A673 (cell line): Measurements from ENCODE around the gene NPPC. TPM values are rescaled to one million over a fixed set of nuclear protein-coding genes. Genes with fewer than 3 reads are reported as not detected.
"Not testable (repeated sequence)": the region's sequence is repeated elsewhere in the genome, so short reads cannot be mapped to it uniquely, and the experiment has no call there.

ENCODE experiments used
- BruUV-seq: library from RNA; stranded (reverse); fragments of 400-500 nt; replicated peaks from 2 replicates; lab custom pipeline; 2021; lab: Mats Ljungman, UMichigan
- CTCF ChIA-PET: fragments of 300-600 bp; sonication (Branson Sonifier 250); formaldehyde crosslinking; loops from one replicate; lab custom pipeline; 2022; ENCODE audit warnings: antibody characterized with exemption; lab: Charles Lee
- POLR2A ChIA-PET: fragments of 300-600 bp; sonication (Branson Sonifier 250); formaldehyde crosslinking; loops from one replicate; lab custom pipeline; 2022; ENCODE audit warnings: antibody characterized with exemption; ENCODE audit not compliant: low non-redundant PET; lab: Charles Lee
- DNase-seq: peaks from one replicate; pipeline ENCODE4 v3.0.0-alpha.2; 2015; ENCODE audit warnings: low spot score
- H3K27ac ChIP-seq: fragments of 200-600 bp; sonication (generic); 2 replicates; pipeline ENCODE4 v1.5.1; 2016; ENCODE audit warnings: mixed run types, low read depth, mild to moderate bottlenecking, mixed read lengths, antibody characterized with exemption, low read length; ENCODE audit not compliant: poor library complexity, severe bottlenecking
- H3K27me3 ChIP-seq: fragments of 200-600 bp; sonication (generic); replicated peaks from 2 replicates; pipeline ENCODE4 v1.6.1; 2017; ENCODE audit warnings: mixed run types, low read depth, mild to moderate bottlenecking, mixed read lengths, antibody characterized with exemption, low read length; ENCODE audit not compliant: insufficient read depth, poor library complexity
- H3K36me3 ChIP-seq: fragments of 200-600 bp; sonication (generic); 2 replicates; pipeline ENCODE4 v1.6.1; 2016; ENCODE audit warnings: mixed run types, mild to moderate bottlenecking, mixed read lengths, antibody characterized with exemption, low read length; ENCODE audit not compliant: insufficient read depth, poor library complexity, severe bottlenecking
- H3K4me1 ChIP-seq: fragments of 200-600 bp; sonication (generic); 2 replicates; pipeline ENCODE4 v1.6.1; 2017; ENCODE audit warnings: mixed run types, mild to moderate bottlenecking, mixed read lengths, antibody characterized with exemption, low read length; ENCODE audit not compliant: insufficient read depth, poor library complexity, severe bottlenecking
- H3K4me3 ChIP-seq: fragments of 200-600 bp; sonication (generic); 2 replicates; pipeline ENCODE4 v1.5.1; 2016; ENCODE audit warnings: low read depth, mixed run types, mild to moderate bottlenecking, mixed read lengths, low read length; ENCODE audit not compliant: poor library complexity, severe bottlenecking
- H3K9me3 ChIP-seq: fragments of 200-600 bp; sonication (generic); 2 replicates; pipeline ENCODE4 v1.6.1; 2016; ENCODE audit warnings: mixed run types, low read depth, mild to moderate bottlenecking, mixed read lengths, antibody characterized with exemption, low read length; ENCODE audit not compliant: poor library complexity, severe bottlenecking
- CTCF ChIP-seq: fragments of 300-800, 200-600 bp; sonication (generic); conservative IDR thresholded peaks from 2 replicates; pipeline ENCODE4 v1.5.1; 2017; ENCODE audit warnings: low read depth, mild to moderate bottlenecking, antibody characterized with exemption, low read length, moderate library complexity, mixed read lengths
- EZH2 ChIP-seq: fragments of 200-600 bp; sonication (generic); IDR thresholded peaks from 2 replicates; pipeline ENCODE4 v1.6.1; 2017; ENCODE audit warnings: borderline replicate concordance, low read depth, mild to moderate bottlenecking, mixed read lengths, antibody characterized with exemption, low read length; ENCODE audit not compliant: poor library complexity, severe bottlenecking
- intact Hi-C: fragments of 100-400 bp; cut with micrococcal nuclease; formaldehyde crosslinking; loops from one replicate; pipeline ENCODE4 v1.10.0; 2022; ENCODE audit not compliant: unreplicated experiment
- total RNA-seq: library from RNA; stranded (reverse); gene quantifications from 2 replicates; pipeline ENCODE4 v1.2.3, GENCODE V29; 2021

The NPPC gene
- total RNA-seq, 1 experiment from 2014 or later = not detected

DNA sequence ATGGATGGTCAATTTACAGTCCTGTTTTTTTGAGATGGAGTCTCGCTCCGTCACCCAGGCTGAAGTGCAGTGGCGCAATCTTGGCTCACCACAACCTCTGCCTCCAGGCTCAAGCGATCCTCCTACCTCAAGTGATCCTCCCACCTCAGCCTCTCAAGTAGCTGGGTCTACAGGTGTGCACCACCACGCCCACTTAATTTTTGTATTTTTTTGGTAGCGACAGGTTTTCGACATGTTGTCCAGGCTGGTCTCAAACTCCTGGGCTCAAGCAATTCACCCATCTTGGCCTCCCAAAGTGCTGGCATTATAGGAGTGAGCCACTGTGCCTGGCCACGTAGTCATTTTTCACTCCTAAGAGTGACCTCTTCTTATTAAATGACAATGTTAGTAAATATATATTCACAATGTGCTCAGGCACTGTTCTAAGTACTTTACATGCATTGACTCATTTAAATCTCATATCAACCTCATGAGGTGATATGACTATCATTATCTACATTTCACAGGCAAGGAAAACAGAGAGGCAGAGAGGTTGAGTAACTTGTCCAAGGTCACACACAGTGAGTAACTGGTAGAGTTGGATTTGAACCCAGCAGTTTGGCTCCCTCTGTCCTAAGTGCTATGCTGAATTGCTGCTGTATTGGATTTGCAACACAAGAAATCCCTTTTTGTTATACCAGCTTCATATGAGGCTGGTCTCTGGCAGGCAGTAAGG lies 29.7 kb upstream of the NPPC start:
- intact Hi-C loops = no loop called here
- no peak for DNase-seq
- no peaks in the 10 kb centered on the region for H3K4me1 ChIP-seq
- H3K36me3 ChIP-seq = no peaks in the 10 kb centered on the region
- ChIA-PET CTCF (no interaction called here), POLR2A (no interaction called here)
- no peaks in the 10 kb centered on the region for H3K9me3 ChIP-seq
- no peak for TF ChIP-seq EZH2
- TF ChIP-seq CTCF = no peak
- H3K27me3 ChIP-seq = no peaks in the 10 kb centered on the region
- no peak overlapping the region for H3K4me3 ChIP-seq
- BruUV-seq = no TSS peak
- no peak overlapping the region for H3K27ac ChIP-seq

DNA sequence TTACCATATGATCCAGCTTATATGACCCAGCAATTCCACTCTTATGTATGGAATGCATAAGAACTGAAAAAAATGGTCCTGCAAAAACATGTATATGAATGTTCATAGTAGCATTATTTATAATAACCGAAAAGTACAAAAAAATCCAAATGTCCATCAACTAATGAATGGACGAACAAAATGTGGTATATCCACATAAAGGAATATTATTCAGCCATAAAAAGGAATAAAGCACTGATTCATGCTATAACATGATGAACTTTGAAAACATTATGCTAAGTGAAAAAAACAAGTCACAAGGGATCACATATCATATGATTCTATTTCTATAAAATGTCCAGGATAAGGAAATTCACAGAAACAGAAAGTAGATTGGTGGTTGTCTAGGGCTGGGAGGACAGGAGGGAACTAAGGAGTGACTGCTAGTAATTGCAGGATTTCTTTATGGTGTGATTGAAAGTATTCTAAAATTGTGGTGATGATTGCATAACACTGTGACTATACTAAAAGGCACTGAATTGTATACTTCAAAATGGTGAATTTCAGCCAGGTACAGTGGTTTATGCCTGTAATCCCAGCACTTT lies 25.3 kb upstream of the NPPC start:
- CTCF ChIA-PET = no interaction called here
- TF ChIP-seq CTCF (no peak), EZH2 (no peak)
- no TSS peak for BruUV-seq

GRCh38 chr2:231947694-231948093 lies 21.5 kb upstream of the NPPC start:
- Histone ChIP-seq H3K4me1 (no peaks in the 10 kb centered on the region), H3K36me3 (no peaks in the 10 kb centered on the region), H3K27me3 (no peaks in the 10 kb centered on the region), H3K4me3 (no peak overlapping the region), H3K27ac (no peak overlapping the region), H3K9me3 (no peaks in the 10 kb centered on the region)
- BruUV-seq = no TSS peak
- TF ChIP-seq EZH2 = no peak
- TF ChIP-seq CTCF = no peak
- intact Hi-C loops = no loop called here
- POLR2A ChIA-PET = no interaction called here
- CTCF ChIA-PET = no interaction called here
- no peak for DNase-seq

More for the DNA sequence above, 25.3 kb upstream of the NPPC start:
- H3K27ac ChIP-seq = no peak overlapping the region
- no peaks in the 10 kb centered on the region for H3K36me3 ChIP-seq
- intact Hi-C loops = no loop called here
- no peak for DNase-seq
- H3K4me1 ChIP-seq = no peaks in the 10 kb centered on the region
- H3K9me3 ChIP-seq = no peaks in the 10 kb centered on the region
- POLR2A ChIA-PET = no interaction called here
- H3K4me3 ChIP-seq = no peak overlapping the region
- H3K27me3 ChIP-seq = no peaks in the 10 kb centered on the region

- CTCF ChIA-PET, H3K27ac ChIP-seq, DNase-seq, H3K27me3 ChIP-seq, H3K4me3 ChIP-seq, H3K36me3 ChIP-seq, BruUV-seq, POLR2A ChIA-PET, H3K4me1 ChIP-seq, H3K9me3 ChIP-seq, intact Hi-C loops: not testable (repeated sequence)
Measured at GRCh38 chr2:231947112-231947511, 20.9 kb upstream of the NPPC start.
